GM19035 (cell line): ENCODE data around the gene ELL2.
"Not testable (repeated sequence)": the region's sequence is repeated elsewhere in the genome, so short reads cannot be mapped to it uniquely, and the experiment has no call there.

ENCODE experiments used
- ATAC-seq: cut with Tn5 transposase; IDR thresholded peaks from one replicate; pipeline ENCODE4 v1.9.1; 2021; ENCODE audit not compliant: unreplicated experiment

The ELL2 gene

DNA sequence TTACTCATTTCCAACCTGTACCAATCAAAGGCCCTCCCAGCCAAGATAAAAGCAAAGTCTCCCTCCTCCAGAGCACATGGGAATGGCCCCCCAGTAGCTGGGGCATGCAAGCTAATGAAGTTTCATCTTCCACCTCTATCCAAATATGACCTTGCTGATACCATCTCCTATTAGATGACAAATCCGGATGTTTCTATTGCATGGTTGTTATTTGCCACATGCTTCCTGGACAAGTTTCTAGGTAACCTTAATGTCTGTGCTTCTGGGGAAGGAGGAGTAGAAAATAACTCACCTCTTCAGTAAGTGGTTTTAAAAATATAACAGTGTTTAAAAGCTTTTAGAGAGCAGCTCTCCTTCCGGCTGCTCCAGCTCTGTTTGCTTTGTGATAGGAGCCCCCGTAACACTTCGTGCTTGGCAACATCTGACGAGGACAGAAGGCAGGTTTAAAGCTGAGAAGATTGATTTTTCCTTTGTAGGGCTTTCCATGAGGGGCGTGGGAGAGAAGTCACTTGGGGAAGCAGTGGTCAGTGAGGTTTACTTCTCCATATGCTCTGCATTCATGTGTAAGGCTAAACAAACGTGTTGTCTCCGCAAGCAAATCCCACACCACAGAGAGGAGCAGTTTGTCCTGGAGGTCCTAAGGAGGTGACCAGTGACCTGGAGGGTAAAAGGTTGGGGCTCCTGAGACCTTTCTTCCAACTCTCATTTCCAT is 98.8 kb downstream of the ELL2 start:
- ATAC-seq, result no peak

GRCh38 chr5:95861864-95862561 is 99.6 kb downstream of the ELL2 start:
- no peak for ATAC-seq

DNA sequence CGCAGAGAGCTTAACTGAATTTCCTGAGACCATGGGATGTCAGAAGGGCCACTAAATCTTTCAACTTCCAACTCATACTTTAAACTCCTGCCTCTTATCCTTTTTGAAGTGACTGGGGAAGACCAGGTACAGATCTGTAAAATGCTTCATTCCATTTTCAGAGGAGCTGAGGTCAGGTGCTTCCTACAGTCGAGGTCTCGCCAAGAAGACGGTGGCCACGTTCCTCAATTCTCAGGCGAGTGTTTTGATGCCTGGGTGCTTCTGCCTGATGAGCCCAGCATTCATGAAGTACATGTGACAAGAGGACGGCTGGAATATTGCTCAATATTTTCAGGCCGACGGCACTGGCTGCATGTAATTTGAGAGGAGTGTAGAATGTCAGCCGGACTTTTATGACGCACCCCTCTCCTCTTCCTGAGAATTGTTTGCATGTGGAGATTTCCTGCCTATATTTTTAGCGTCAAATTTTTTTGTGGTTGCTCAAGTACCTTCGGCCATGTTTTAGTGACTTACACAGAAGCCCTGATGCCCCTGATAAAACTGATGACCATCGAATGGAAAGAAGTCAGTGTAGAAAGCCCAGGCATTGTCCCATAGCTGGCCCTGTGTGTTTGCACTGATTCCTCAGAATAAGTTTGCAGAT is 100.3 kb downstream of the ELL2 start:
- no peak for ATAC-seq

DNA sequence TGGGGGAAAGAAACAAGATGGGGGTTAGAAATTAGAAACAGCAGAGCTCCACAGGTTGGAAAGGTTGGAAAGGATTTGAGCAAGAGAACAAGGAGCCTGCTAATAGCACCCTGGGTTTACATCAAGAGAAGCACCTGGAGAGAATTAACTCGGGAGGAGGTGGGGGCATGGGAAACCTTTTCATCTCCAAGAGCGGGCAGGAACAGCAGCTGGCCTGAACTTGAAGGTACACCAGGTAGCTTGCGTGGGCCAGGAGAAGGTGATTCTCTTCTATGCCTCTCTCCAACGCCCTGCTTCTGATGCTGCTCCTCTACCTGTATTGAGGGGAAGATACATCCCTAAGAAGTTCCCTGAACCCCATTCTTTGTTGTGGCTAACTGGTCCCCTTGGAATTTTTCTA is 102.0 kb downstream of the ELL2 start:
- no peak for ATAC-seq

- ATAC-seq, result peak; percentile 95
These were observed 102.7 kb downstream of the ELL2 start for GRCh38 chr5:95858661-95859595.

DNA sequence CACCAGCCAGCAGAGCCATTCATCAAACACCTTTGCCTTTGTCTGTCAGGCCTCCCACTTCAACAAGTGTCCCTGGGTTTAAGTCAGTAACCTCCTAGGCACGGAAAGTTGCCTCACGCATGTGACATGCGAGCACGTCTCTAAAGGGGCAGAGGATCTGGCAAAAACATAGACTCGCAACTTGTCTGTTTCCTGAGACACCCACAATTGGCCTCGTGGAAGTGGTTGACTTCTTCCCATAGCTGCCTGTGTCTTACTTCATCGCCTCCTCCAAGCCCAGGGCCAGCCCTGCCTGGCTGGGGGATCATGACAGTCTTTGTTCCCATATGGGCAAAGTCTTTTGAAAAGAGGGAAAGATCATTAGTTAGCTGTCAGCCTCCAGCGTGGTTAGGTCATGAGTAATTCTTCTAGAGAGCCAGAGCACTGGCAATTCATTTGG is 103.6 kb downstream of the ELL2 start:
- ATAC-seq, result no peak

DNA sequence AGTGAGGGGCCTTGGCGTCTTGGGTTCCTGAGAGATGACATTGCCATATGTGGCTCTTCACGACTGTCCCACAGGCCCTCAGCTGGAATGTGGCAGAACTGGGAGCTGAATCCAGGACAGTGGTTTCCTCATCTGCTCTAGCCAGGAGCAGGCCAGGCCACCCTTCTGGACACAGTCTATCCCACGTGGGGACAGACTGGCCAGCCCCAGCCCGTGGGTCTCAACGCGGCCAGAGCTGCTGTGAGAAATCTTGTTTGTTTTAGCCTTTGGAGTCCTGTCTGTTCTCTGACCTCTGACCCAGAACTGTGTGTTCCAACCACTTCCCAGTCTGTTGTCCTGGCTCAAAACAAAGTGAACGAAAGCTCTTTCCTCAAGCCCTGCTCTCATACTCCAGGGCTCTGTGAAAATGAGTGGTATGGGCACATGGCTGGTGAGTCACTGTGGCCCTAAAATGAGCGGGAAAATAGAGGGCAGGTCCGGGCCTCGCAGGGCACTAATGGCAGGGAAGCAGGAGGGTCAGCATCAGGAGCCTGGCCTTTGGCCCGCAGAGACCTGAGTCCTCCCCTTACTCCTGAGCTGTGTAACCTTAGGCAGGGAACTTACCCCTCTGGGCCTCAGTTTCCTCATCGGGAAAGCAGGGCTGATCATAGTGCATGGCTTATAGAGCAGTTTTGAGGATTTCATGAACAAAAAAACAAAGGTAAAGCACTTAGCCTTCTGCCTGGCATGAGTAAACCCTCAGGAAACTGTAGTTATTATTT is 104.3 kb downstream of the ELL2 start:
- no peak for ATAC-seq

DNA sequence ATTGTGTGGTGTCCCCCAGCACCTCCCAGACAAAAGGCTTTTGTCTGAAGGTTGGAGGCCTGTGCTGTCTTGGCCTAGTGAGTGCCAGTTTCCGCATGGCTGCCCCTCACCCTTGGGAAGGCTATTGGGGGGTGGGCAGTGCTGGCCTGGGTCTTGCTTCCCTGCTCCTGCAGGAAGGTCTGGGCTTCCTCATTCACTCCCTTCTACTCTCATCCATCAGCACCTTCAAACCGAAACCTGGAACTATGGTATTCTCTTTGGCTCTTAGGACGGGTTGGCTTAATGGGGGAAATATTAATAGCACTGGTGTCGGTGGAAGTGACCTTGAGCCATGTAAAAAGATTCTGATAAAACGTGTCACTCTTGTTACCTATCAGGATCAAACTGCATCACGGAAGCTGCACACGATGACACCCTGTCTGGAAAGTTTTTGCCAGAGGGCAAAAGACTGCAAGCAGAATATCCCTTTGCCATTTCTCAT is 105.1 kb downstream of the ELL2 start:
- ATAC-seq, result no peak

DNA sequence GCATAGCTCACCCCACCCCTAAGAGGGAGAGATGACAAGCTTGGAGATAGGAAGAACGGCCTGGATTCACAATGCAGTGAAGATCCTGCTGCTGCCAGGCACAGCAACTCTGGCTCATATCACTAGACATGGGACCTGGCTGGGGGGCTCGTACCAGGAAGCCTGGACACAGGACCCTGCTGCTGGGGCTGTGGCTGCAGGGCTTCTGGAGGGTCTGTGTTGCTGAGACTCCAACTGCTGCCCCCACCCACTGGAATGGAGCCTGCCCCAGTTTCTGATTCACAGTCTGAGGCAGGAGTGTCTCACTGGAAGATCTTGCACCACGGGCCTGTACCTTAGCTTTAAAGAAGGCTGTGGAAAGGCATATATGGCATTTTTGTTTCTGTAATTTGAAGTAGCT is 108.2 kb downstream of the ELL2 start:
- no peak for ATAC-seq

DNA sequence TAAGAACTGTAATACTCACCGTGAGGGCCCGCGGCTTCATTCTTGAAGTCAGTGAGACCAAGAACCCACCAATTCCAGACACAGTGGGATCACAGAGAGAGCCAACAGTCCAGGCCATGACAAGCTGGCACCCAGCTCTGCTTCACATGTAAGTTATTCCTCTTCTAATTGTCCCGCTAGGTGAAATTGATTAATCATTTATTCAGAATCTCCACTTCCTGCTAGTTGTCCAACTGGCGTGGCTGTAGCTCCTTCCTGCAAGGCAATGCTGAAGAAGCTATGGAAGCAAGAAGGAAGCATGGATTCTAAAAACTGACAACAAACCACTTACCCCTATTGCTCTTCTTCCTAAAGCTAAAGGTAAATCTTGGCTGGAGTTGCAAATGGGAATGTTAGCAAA is 109.1 kb downstream of the ELL2 start:
- ATAC-seq, result no peak

GRCh38 chr5:95851141-95851540 is 110.5 kb downstream of the ELL2 start:
- not testable (repeated sequence) for ATAC-seq

- ATAC-seq, result no peak
These were observed 111.2 kb downstream of the ELL2 start for GRCh38 chr5:95850391-95850894.

DNA sequence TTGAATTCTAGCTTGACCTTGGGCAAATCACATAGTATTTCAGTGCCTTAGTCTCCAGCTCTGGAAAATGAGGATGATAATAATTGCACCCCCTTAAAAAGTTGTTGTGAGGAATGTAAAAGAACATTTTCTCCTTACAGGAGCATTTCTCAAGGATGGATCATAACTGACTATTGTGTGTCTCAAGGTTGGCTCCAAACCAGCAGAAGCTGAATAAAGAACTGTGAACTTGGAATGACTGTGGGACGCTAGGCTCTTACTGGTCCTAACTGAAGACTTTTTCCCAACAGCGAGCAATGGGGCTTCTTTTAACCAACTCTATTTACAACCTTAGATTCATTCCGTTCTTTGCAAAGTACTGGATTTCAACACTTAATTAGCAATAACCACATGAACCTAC is 113.0 kb downstream of the ELL2 start:
- no peak for ATAC-seq

DNA sequence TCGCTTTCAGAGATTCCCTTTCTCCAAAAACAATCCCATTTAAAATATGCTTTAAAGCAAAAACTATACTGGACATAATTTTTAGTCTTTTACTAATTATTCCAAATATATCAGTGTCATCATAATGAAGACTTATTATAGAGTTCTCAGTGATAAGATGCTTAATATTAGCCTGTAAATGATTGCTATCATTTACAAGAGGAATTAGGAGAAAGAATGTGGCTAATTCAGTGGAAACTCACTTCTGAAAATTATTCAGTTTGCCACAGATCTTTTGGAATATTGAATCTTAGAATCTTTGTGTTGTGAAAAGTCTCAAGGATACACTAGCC is 114.4 kb downstream of the ELL2 start:
- ATAC-seq, result no peak

GRCh38 chr5:95846554-95847260 is 114.9 kb downstream of the ELL2 start:
- peak; percentile 68 for ATAC-seq

GRCh38 chr5:95845391-95845790 is 116.3 kb downstream of the ELL2 start:
- ATAC-seq, result no peak

DNA sequence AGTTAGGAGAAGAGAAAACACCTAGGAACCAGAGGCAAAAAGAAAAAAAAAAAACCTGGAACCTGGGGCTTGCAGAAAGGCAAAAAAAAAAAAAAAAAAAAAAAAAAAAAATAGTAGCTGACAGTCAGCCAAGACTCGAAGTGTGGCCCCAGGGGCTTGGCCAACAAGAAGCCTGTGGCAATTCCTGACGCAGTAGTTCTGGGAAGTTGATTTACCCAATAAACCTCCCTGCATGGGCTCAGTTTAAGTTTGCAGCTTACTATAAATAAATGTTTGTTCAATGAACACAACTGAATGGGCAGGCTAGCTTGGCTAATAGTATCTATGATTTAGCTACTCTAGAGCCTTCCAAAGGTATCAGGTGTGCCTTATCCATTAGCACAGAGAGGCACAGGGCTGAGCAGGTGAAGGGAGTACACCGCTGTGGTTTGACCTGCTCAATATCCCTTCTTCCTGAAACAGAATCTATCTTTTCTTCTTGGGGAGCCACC is 117.9 kb downstream of the ELL2 start:
- ATAC-seq, result no peak

DNA sequence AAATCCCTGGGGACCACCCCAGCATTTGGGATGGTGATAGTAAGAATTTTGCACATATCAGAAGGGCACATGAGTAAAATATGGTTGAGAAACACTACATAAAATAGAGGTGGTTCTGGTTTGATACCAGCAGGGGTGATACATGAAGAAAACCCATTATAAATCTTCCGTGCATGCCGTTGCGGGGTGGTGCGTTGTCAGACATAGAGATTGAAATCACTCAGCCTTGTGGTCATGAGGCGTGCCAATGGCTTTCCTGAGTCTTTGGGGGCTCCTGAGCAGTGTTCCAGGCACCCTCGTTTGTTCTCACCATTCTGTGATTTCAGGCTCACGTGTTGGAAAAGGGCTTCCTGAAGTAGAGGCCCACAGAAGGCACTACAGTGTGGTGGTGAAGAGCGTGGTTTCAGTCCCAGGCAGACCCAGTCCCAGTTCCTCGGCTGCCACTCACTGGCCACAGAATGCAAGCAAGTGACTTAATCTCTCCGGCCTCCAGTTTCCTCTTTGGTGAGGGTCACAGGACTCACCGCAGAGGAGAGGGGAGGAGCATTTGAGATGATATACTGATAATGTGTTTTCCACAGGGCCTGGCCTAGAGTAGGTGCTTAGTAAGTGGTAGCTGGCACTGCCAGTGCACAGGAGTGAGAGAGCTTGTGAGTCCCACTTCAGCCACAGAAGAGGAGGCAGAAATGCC is 118.7 kb downstream of the ELL2 start:
- peak; percentile 86 for ATAC-seq
